ENCODE measurements around the gene TIPARP.

The TIPARP gene

DNA sequence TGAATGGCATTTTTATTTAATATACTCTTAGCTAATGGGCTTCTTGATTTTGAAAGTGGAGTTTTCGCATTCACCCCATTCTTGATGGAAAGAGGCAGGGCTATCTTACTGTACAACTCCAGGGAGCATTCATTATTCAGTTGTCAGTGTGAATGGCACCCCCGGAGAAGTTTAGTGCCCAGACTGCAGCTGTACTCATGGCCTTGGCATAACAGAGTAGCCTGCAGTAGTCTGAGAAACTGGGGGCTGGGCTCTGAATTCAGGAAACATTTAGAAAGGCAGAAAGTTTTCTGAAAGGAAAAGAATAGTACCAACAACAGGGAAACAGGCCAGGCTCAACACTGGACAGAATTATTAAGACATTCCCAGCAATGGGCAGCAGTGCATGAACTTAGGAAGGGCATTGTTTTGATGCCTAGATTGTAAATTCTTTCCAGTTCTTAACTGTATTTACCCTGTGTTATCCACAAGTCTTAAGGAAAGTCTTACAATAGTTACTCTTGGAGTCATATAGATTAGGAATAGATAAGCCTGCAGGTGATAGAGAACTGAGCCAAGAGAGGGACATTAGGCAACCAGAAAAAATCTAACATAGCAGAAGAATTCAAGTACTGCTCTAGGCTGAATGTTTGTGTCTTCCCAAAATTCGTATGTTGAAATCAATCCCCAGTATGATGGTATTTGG is 44.4 kb downstream of the TIPARP start:
- H3K27me3 ChIP-seq (ENCODE audit: insufficient read depth, low read length), result no peaks in the 10 kb centered on the region
- H3K79me2 ChIP-seq (ENCODE audit: insufficient read depth, low read length), result no peaks in the 10 kb centered on the region
- no peaks in the 10 kb centered on the region for H4K20me1 ChIP-seq (ENCODE audit: insufficient read depth, low read length)
- no peak overlapping the region for H3K9ac ChIP-seq (ENCODE audit: low read length)
- H3K4me1 ChIP-seq (ENCODE audit: insufficient read depth, low read length, severe bottlenecking), result no peaks in the 10 kb centered on the region
- H3K9me3 ChIP-seq (ENCODE audit: low read length), result no peaks in the 10 kb centered on the region
- no peaks in the 10 kb centered on the region for H3K9me2 ChIP-seq (ENCODE audit: low read depth, low read length)
- no peak for TF ChIP-seq EZH2 (IDR thresholded peaks at IDR 0.05; ENCODE audit: borderline replicate concordance, low read length)
- TF ChIP-seq, protein P1, sequence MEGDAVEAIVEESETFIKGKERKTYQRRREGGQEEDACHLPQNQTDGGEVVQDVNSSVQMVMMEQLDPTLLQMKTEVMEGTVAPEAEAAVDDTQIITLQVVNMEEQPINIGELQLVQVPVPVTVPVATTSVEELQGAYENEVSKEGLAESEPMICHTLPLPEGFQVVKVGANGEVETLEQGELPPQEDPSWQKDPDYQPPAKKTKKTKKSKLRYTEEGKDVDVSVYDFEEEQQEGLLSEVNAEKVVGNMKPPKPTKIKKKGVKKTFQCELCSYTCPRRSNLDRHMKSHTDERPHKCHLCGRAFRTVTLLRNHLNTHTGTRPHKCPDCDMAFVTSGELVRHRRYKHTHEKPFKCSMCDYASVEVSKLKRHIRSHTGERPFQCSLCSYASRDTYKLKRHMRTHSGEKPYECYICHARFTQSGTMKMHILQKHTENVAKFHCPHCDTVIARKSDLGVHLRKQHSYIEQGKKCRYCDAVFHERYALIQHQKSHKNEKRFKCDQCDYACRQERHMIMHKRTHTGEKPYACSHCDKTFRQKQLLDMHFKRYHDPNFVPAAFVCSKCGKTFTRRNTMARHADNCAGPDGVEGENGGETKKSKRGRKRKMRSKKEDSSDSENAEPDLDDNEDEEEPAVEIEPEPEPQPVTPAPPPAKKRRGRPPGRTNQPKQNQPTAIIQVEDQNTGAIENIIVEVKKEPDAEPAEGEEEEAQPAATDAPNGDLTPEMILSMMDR (IDR thresholded peaks at IDR 0.05; ENCODE audit: low read length), result no peak
- H3K4me3 ChIP-seq (ENCODE audit: low read depth, low read length, poor library complexity, severe bottlenecking), result no peak overlapping the region
- no peak overlapping the region for H2AFZ ChIP-seq (ENCODE audit: low read length)
- no peak overlapping the region for H3K27ac ChIP-seq (ENCODE audit: low read depth, low read length, poor library complexity, severe bottlenecking)
- H3F3A ChIP-seq (ENCODE audit: insufficient read depth, low read length), result no peaks in the 10 kb centered on the region
- no peaks in the 10 kb centered on the region for H3K36me3 ChIP-seq (ENCODE audit: insufficient read depth, low read length)
- H3K4me2 ChIP-seq (ENCODE audit: low read length), result no peak overlapping the region

DNA sequence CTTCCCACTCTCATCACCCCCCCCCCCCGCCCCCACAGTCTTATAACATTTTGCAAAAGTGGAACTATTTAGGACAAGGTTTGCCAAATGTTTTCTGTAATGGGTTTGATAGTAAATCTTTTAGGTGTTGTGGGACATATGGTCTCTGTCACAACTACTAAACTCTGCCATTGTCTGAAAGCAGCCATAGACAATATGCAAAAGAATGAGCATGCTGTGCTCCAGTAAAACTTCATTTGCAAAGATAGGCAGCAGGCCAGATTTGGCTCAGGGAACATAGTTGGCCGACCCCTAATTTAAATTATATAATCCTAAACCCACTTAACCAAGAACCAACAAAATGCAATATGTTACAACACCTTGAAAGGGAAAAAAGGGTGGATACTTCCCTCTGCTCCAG is 46.4 kb downstream of the TIPARP start:
- H3K4me2 ChIP-seq (ENCODE audit: low read length), result no peak overlapping the region
- no peaks in the 10 kb centered on the region for H3K36me3 ChIP-seq (ENCODE audit: insufficient read depth, low read length)
- no peaks in the 10 kb centered on the region for H3K9me2 ChIP-seq (ENCODE audit: low read depth, low read length)
- no peaks in the 10 kb centered on the region for H3K79me2 ChIP-seq (ENCODE audit: insufficient read depth, low read length)
- H3K27me3 ChIP-seq (ENCODE audit: insufficient read depth, low read length), result no peaks in the 10 kb centered on the region
- H3K4me1 ChIP-seq (ENCODE audit: insufficient read depth, low read length, severe bottlenecking), result no peaks in the 10 kb centered on the region
- no peaks in the 10 kb centered on the region for H3K9me3 ChIP-seq (ENCODE audit: low read length)
- no peak overlapping the region for H3K9ac ChIP-seq (ENCODE audit: low read length)
- H2AFZ ChIP-seq (ENCODE audit: low read length), result no peak overlapping the region
- no peak overlapping the region for H3K4me3 ChIP-seq (ENCODE audit: low read depth, low read length, poor library complexity, severe bottlenecking)
- no peaks in the 10 kb centered on the region for H3F3A ChIP-seq (ENCODE audit: insufficient read depth, low read length)
- no peaks in the 10 kb centered on the region for H4K20me1 ChIP-seq (ENCODE audit: insufficient read depth, low read length)
- no peak overlapping the region for H3K27ac ChIP-seq (ENCODE audit: low read depth, low read length, poor library complexity, severe bottlenecking)
- no peak for TF ChIP-seq EZH2 (IDR thresholded peaks at IDR 0.05; ENCODE audit: borderline replicate concordance, low read length)
- TF ChIP-seq, protein P1 (IDR thresholded peaks at IDR 0.05; ENCODE audit: low read length), result no peak

DNA sequence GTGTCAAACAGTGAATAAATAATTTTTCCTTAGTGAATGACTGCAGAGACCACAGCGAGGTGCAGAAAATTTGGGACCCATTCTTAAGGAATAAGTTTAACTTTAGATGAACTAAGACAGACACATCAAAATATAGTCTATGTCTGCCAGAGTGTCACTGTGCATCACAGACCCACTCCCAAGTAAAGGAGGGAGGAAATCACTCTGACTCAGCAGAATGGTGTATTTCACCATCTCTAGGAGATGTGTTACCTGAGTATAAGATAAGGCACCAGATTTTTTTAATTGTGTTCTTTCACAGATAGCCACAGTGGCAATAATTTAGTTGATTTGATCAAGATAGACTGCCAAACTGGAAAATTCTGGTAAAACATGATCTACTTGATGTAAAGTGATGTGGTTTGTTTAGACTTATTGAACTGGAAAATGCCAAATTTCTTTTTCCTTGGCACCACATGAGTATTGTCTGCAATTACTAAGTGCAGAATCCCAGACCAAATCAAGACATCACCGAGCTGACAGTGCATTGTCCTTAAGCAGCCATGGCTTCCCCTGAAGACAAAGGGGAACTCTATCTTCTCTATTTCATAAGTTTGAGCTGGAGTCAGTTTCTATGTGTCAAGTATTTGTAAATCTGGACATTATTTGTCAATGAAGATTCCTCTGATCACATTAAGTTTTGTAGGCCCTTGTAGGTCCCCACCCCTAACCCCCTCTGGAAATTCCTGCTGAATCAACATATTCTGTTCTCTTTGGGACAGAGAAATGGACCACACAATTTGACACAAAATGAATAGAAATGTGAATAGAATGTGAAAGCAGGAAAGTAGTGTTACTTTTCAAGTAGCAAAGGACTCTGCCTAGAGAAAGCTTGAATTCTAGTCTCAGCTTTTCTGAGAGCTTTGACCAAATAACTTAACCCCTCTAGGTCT is 47.6 kb downstream of the TIPARP start:
- Histone ChIP-seq H2AFZ (ENCODE audit: low read length) (no peak overlapping the region), H3K27me3 (ENCODE audit: insufficient read depth, low read length) (no peaks in the 10 kb centered on the region), H3K4me3 (ENCODE audit: low read depth, low read length, poor library complexity, severe bottlenecking) (no peak overlapping the region), H3K4me1 (ENCODE audit: insufficient read depth, low read length, severe bottlenecking) (no peaks in the 10 kb centered on the region), H3K27ac (ENCODE audit: low read depth, low read length, poor library complexity, severe bottlenecking) (no peak overlapping the region), H3K9ac (ENCODE audit: low read length) (no peak overlapping the region), H3K4me2 (ENCODE audit: low read length) (no peak overlapping the region), H3K9me2 (ENCODE audit: low read depth, low read length) (no peaks in the 10 kb centered on the region), H3K9me3 (ENCODE audit: low read length) (no peaks in the 10 kb centered on the region), H3F3A (ENCODE audit: insufficient read depth, low read length) (no peaks in the 10 kb centered on the region), H3K36me3 (ENCODE audit: insufficient read depth, low read length) (no peaks in the 10 kb centered on the region), H4K20me1 (ENCODE audit: insufficient read depth, low read length) (no peaks in the 10 kb centered on the region), H3K79me2 (ENCODE audit: insufficient read depth, low read length) (no peaks in the 10 kb centered on the region)
- TF ChIP-seq, protein P1 (IDR thresholded peaks at IDR 0.05; ENCODE audit: low read length), result no peak
- no peak for TF ChIP-seq EZH2 (IDR thresholded peaks at IDR 0.05; ENCODE audit: borderline replicate concordance, low read length)

Data from OCI-LY1 (cell line).